Stimulated activated CD8-positive, alpha-beta memory T cell treated with anti-CD3 and anti-CD28 coated beads, Interleukin-7, amount 100 ng/mL, for 1 hour (primary cell): ENCODE results near the gene NAA38.

Source experiments
- DNase-seq, 2 donors: peaks; one replicate each; pipeline ENCODE4 v3.0.0-alpha.2; 2020; ENCODE audit warnings: low read depth in 2 of 2

The NAA38 gene

GRCh38 chr17:7856811-7857712 is at the start of gene NAA38:
NAA38 (minus strand) TSS chr17:7857559; CDS start chr17:7857463, 96 bp downstream.
- DNase-seq: peak; percentile 83 to 86

GRCh38 chr17:7903154-7904103 is 46.1 kb upstream of the NAA38 start:
- no peak for DNase-seq

GRCh38 chr17:7897773-7898172 is 40.4 kb upstream of the NAA38 start:
- no peak for DNase-seq

GRCh38 chr17:7897090-7897489 is 39.7 kb upstream of the NAA38 start:
- DNase-seq: no peak

GRCh38 chr17:7894866-7895265 is 37.5 kb upstream of the NAA38 start:
- DNase-seq: no peak

- no peak for DNase-seq
These were observed 36.9 kb upstream of the NAA38 start for GRCh38 chr17:7894226-7894625.

- DNase-seq: no peak
These were observed 36.0 kb upstream of the NAA38 start for GRCh38 chr17:7893187-7893880.

- DNase-seq: no peak
These were observed 32.0 kb upstream of the NAA38 start for GRCh38 chr17:7889166-7889955.

GRCh38 chr17:7888184-7888920 is 31.0 kb upstream of the NAA38 start, which contains the start of gene CHD3:
CHD3 (plus strand) TSS chr17:7888789; CDS start chr17:7889001, 212 bp downstream.
- no peak for DNase-seq

- peak; percentile 63 to 73 for DNase-seq
These were observed 30.3 kb upstream of the NAA38 start for GRCh38 chr17:7887482-7888183.

- no peak for DNase-seq
These were observed 29.7 kb upstream of the NAA38 start for GRCh38 chr17:7887038-7887481.

GRCh38 chr17:7886227-7887037 is 29.1 kb upstream of the NAA38 start:
- DNase-seq: peak in 1 of 2 donors; percentile 11

- peak in 1 of 2 donors; percentile 11 for DNase-seq
These were observed 28.2 kb upstream of the NAA38 start for GRCh38 chr17:7885367-7886226.

- DNase-seq: peak in 1 of 2 donors; percentile 17
These were observed 27.4 kb upstream of the NAA38 start for GRCh38 chr17:7884581-7885366.

- no peak for DNase-seq
These were observed 26.5 kb upstream of the NAA38 start for GRCh38 chr17:7883781-7884386.

- DNase-seq: no peak
These were observed 25.3 kb upstream of the NAA38 start for GRCh38 chr17:7882629-7883028.
